Mesothelial cell of epicardium (in vitro differentiated cells): Measurements from ENCODE around the gene THUMPD2. TPM values are rescaled to one million over a fixed set of nuclear protein-coding genes. Genes with fewer than 3 reads are reported as not detected.

ENCODE experiments used
- DNase-seq, 2 experiments: peaks; one replicate each; pipeline ENCODE4 v3.0.0; 2021; ENCODE audit warnings: low spot score in 2 of 2; ENCODE audit not compliant: unreplicated experiment in 2 of 2
- H3K27ac Mint-ChIP-seq: 2 replicates; pipeline ENCODE4 v1.8.0; 2021; ENCODE audit warnings: mixed read lengths
- H3K27me3 Mint-ChIP-seq: 2 replicates; pipeline ENCODE4 v1.8.0; 2021; ENCODE audit warnings: low read depth, mixed read lengths
- H3K36me3 Mint-ChIP-seq: 2 replicates; pipeline ENCODE4 v1.8.0; 2021; ENCODE audit warnings: mixed read lengths
- H3K4me1 Mint-ChIP-seq: 2 replicates; pipeline ENCODE4 v1.8.0; 2021; ENCODE audit warnings: mixed read lengths
- H3K4me3 Mint-ChIP-seq: 2 replicates; pipeline ENCODE4 v1.8.0; 2021; ENCODE audit warnings: mild to moderate bottlenecking, moderate library complexity, mixed read lengths
- H3K9me3 Mint-ChIP-seq: 2 replicates; pipeline ENCODE4 v1.8.0; 2021; ENCODE audit warnings: mixed read lengths
- CTCF ChIP-seq: fragments of 200-600 bp; sonication (generic); IDR thresholded peaks from one replicate; pipeline ENCODE4 v1.5.0; 2021; ENCODE audit warnings: antibody characterized with exemption; ENCODE audit not compliant: unreplicated experiment
- total RNA-seq: library from RNA; stranded (reverse); gene quantifications from 3 replicates; pipeline ENCODE4 v1.2.1, GENCODE V29; 2021

Gene THUMPD2
- total RNA-seq, 1 donor from 2014 or later, result 17.3 TPM

- Mint-ChIP-seq H3K4me1 (peaks cover 7% of the 10 kb centered on the region), H3K4me3 (no peak overlapping the region), H3K27ac (no peak overlapping the region), H3K27me3 (no peaks in the 10 kb centered on the region), H3K36me3 (peaks cover 4% of the 10 kb centered on the region), H3K9me3 (peaks cover 17% of the 10 kb centered on the region)
- no peak for DNase-seq
- TF ChIP-seq CTCF, result no peak
These were observed 89.7 kb downstream of the THUMPD2 start for GRCh38 chr2:39689272-39689841.

- no peak for DNase-seq
- H3K4me3 Mint-ChIP-seq, result no peak overlapping the region
- no peak overlapping the region for H3K27ac Mint-ChIP-seq
- peaks cover 17% of the 10 kb centered on the region for H3K9me3 Mint-ChIP-seq
- peaks cover 7% of the 10 kb centered on the region for H3K4me1 Mint-ChIP-seq
- H3K36me3 Mint-ChIP-seq, result peaks cover 4% of the 10 kb centered on the region
- no peak for TF ChIP-seq CTCF
- no peaks in the 10 kb centered on the region for H3K27me3 Mint-ChIP-seq
These were observed 90.9 kb downstream of the THUMPD2 start for GRCh38 chr2:39688181-39688580.

DNA sequence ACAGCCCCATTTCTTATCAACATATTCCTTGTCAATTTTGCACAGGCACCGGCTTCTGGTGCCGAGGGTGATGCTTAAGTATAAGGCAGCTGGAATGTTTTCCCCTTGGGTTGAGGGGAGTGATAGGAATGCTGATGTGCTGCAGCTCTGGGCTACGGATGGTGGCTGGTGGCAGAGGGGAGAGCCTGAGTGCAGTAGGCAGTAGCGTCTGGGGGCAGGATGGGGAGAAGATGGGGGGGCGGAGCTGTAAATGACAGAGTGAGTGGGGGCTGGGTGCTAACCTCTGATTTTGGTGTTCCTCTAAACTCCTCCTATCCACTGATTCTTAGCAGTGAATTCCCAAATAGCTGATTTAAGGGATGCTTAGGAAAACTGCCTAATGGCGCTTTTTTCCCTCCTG, 92.6 kb downstream of the THUMPD2 start:
- H3K9me3 Mint-ChIP-seq, result peaks cover 9% of the 10 kb centered on the region
- no peak for DNase-seq
- H3K36me3 Mint-ChIP-seq, result peaks cover 4% of the 10 kb centered on the region
- no peak overlapping the region for H3K27ac Mint-ChIP-seq
- H3K27me3 Mint-ChIP-seq, result no peaks in the 10 kb centered on the region
- H3K4me3 Mint-ChIP-seq, result no peak overlapping the region
- no peak for TF ChIP-seq CTCF
- H3K4me1 Mint-ChIP-seq, result peaks cover 7% of the 10 kb centered on the region

Other genes with a start within 250 kb of the THUMPD2 start
- gene TMEM178A, start 113.3 kb downstream of the THUMPD2 start, total RNA-seq, result 11.9 to 14.9 TPM (median 13.1 TPM) in 3 replicates